Adrenal gland (tissue), 5 donors: Measurements from ENCODE around the gene GSK3B.

Source experiments
- CTCF ChIP-seq, 6 experiments: fragments of 450-650 bp in 4 of 6; fragments of 200-600 bp in 2 of 6; sonication (generic) in 1 of 6; IDR thresholded peaks; 1 replicate in 5 of 6; 2 replicates in 1 of 6; pipeline versions ENCODE4 v1.5.1 to v1.8.0; 2016 to 2021; ENCODE audit warnings: antibody characterized with exemption in 6 of 6, mild to moderate bottlenecking in 2 of 6, moderate library complexity in 1 of 6
- POLR2A ChIP-seq, 2 donors: fragments of 450-650 bp; IDR thresholded peaks; one replicate each; pipeline ENCODE4 v1.6.1; 2017; ENCODE audit warnings: antibody characterized with exemption in 2 of 2, mild to moderate bottlenecking in 2 of 2, moderate library complexity in 1 of 2
- donor health status: DM: no; HTN: no; CAD: no.

DNA sequence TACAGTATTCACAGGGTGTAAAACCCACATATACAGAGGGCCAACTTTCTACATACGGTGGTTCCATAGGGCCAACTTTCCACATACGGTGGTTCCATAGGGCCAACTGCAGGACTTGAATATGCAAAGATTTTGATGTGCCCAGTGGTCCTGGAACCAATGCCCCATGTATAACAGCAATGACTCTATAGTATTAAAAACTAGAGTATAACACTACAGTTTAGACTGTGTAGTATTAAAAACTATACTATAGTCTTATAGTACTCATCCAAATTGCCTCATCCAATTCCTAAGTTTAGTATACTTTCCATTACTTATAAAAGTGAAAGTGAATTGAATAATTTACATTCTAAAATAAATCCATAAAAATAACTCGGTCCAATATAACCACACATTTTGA, 75.9 kb downstream of the GSK3B start:
- TF ChIP-seq CTCF (IDR thresholded peaks at IDR 0.05) (no peak), POLR2A (IDR thresholded peaks at IDR 0.05) (no peak)
